SH-SY5Y (cell line): ENCODE measurements around the gene SNX2.
A peak's percentile ranks its signal among the peaks of the same experiment; 100 is the strongest.

ENCODE experiments used
- GATA2 ChIP-seq: IDR thresholded peaks from 2 replicates; pipeline ENCODE4 v1.6.1; 2011; ENCODE audit warnings: mild to moderate bottlenecking, low read depth, low read length
- GATA3 ChIP-seq: IDR thresholded peaks from 2 replicates; pipeline ENCODE4 v1.6.1; 2011; ENCODE audit warnings: low read depth, mild to moderate bottlenecking, low read length, moderate library complexity

SNX2 gene

DNA sequence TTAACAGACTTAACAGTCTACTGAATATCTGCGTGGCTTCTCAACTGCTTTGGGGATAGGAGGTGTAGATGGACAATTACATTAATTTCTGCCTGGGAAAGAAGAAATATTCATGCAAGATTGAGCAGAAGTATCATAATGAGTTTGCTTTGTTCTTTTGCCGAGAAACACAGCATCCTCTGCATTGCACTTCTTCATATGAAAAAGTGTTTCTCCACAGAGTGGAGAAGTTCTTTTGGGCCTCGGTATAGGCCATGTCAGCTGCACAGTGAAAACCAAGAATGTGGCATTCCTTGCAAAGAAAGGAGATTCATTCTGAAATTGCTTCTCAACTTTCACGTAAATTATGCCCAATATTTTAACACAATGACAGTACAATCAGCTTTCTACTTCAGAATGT is 17.6 kb upstream of the SNX2 start:
- TF ChIP-seq GATA2 (no peak), GATA3 (no peak)

DNA sequence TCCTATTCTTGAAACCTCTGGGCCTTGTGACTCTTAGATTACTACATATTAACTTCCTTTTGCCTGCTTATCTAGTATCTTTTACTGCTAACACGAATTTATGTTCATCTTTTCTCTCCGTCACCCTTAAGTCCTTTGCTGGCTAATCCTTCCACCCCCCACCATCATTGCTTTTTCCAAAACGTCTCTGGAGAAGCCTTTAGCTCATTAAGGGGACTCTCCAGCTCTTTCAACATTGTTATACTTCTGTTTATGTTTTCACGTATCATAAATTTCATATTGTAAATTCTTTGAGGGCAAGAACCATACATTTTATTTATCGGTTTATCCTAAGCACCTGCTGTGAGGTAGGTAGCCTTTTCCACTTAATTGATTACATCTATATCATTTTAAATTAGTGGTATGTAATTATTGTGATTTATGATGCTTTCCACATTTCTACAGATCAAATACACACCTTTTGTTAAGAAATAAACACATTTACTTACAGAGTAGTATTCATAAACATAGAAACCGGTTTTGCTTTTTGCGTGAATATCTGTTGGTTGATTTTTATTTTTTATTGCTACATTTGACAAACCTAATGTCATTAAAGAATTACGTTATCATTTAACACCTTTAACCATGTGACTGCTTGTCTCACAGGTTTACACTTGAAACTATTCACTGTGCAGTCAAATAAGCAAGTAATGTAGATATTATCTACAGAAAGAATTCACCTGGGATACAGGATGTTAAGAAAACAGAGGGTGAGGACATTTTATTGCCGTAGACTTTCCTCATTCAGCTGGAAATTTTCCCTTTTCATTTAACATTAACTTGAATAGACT is 15.4 kb upstream of the SNX2 start:
- TF ChIP-seq GATA3 (no peak), GATA2 (no peak)

DNA sequence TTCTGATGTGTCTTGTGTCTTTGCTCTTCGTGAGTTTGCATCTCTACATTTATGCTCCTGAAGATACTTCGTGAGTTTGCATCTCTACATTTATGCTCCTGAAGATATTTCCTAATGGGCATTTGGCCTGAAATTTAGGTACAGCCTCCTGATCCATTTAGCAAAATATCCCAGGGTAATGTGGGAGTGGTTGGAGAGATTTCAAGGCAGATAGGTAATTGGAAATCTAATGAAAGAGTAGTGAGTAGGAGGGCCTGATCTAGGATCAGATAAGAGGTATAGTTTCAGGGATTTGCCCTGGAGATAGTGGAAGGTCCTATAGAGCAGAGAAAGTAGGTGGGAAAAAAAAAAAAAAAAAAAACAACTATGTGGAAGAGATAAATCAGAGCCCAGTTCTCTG is 14.6 kb upstream of the SNX2 start:
- peak; percentile 43; the same call in 1 of the 2 replicates for TF ChIP-seq GATA3
- TF ChIP-seq GATA2 = peak; percentile 49; the same call in 1 of the 2 replicates

DNA sequence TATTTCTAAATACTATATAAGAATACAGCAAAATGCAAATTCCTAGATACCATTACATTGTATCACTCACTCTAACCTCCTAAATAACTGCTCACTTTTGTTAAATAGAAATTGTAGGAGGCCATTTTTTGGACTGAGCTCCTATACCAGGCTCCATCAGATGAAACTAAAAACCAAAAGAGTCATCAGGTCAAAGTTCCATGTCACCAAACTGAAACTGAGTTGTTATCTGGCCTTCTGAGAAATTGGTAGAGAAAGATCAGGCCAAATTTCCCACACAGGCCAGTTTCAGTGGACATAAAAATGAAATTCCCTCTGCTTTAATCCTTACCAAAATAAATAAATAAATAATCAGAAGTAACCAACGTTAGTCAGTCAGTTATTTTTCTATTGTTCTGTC is 13.8 kb upstream of the SNX2 start:
- TF ChIP-seq GATA3 (no peak), GATA2 (no peak)

DNA sequence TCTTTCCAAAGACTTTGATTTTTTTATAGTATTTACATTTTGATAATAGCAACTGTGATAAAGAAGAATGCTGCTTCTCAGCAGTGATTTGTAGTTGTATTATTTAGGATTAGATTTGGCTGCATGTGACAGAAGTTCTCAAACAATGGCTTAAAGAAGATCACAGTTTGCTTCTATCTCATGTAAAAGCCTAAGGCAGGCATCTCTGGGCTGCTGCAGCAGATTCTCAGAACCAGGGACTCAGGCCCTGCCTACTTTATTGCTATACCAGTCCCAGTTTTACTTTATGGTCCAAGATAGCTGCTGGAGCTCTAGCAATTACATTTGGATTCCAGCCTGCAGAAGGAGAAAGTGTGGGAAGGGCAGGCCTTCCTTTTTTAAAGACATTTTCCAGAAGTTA is 8.8 kb upstream of the SNX2 start:
- TF ChIP-seq GATA2 = no peak
- TF ChIP-seq GATA3 = no peak

DNA sequence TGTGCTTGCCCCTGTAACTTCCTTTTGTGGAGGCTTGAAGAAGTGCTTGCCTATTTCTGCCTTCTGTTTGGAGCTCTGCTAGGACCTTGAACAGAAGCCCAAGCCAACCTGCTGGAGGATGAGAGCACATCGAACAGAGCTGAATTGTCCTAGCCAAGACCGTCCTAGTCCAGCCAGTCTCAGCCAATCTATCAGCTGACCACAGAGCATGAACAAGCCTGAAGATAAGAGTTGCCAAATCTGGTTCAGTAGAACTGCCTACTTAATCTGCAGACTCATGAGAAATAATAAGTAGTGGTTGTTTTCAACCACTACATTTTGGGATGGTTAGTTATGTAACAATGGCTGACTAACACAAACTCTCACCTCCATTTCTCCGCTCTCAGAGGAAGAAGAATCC is 4.4 kb upstream of the SNX2 start:
- TF ChIP-seq GATA2 = no peak
- TF ChIP-seq GATA3 = no peak

DNA sequence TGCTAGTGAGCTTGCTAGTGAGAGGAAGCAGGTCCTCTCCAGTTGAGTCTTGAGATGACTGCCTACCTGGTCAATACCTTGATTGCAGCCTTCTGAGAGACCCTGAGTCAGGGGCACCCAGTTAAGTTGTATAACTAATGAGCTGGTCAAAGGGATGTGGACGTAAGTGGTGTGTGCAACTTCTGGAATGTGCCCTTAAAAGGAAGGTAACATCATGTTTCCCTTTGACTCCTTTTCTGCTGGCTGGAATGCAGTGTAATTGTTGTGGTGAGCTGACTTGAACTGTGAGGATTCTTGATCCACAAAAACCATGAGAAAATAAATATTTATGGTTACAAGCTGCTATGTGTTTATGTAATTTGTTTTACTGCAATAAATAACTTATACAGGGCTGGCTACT is 2.4 kb upstream of the SNX2 start:
- no peak for TF ChIP-seq GATA3
- no peak for TF ChIP-seq GATA2

DNA sequence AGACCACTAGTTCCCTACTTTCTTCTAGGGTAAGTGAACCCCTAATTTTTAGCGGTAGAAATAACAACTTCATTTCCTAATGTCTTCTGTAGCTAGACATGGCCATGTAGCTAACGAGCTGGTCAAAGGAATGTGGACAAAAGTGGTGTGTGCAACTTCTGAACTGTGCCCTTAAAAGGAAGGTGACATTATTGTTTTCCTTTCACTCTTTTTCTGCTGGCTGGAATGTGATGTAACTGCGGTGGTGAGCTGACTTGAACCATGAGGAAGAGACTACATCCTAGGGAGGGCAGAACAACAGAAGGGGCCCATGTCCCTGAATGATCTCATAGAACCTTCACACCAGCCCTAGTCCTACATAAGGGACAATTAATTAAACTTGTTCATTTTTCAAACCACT is 1.3 kb upstream of the SNX2 start:
- TF ChIP-seq GATA2 (no peak), GATA3 (no peak)

DNA sequence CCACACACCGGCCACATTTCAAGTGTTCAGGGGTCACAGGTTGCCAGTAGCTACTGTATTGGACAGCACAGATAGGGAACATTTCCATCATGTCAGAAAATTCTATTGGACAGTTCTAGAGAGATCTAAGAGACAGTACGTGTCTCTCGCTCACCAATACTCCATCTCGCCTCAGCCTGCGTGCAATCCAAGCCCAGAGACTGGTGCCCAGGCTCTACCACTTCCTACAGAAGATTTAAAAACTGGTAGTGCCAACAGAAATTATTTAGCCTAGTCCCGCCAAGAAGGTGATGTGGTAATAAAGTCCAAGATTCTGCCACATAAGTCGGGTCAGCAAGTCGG is 390 bp upstream of the SNX2 start:
- TF ChIP-seq GATA2 = no peak
- TF ChIP-seq GATA3 = no peak

DNA sequence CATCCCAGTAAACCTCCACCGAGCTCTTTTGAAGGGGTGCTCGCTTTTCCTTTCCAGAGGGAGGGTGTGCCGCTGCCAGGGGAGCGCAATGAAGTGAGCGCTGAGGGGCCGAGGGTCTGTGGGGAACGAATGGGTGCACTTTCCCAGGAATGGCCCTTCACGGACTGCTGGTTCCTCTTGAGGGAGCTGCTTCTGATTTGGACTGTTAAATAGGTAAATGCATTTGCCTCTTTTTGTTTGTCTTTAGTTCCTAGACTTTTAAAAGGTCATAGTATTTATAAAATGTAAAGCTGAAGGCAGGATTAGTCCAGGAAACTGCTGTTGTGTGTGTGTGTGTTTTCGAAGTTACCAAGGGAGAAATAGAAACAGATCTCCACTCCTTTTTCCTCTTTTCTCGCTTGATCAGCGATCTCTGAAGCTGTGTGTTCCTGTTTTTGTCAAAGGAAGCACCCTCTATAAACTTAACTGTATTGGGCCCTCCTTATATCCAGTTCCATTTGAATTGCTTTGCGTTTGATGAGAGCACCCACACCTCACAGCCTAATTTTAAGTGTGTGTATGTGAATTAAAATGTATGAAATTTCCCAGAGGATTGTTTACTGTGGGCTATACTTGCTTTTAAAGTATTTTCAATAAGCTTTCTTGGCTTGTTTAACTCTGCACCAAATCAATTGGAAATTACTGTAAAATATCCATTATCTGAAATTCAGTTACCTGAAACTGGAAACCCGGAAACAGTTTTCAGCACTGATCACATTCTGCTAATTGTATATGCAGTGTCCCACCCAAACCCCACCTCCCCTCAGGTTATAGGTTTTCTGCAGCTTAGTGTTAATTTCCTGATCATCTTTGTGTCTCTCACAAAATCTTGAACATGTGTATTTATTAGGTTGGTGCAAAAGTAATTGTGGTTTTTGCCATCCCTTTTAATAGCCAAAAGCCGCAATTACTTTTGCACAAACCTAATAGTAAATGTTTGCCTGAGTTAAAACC is 966 bp downstream of the SNX2 start:
- TF ChIP-seq GATA3 (no peak), GATA2 (no peak)

DNA sequence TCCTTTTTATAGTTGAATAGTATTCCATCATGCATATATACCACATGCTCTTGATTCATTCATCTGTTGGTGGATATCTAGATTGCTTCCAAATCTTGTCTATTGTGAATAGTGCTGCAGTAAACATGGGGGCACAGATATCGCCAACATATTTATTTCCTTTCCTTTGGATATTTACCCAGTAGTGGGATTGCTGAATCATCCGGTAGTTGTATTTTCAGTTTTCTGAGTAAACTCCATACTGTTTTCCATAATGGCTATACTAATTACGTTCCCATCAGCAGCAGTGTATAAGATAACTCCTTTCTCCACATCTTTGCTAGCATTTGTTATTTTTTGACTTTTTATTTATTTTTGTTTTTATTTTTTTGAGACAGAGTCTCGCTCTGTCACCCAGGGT is 3.3 kb downstream of the SNX2 start:
- TF ChIP-seq GATA3 (no peak), GATA2 (no peak)

DNA sequence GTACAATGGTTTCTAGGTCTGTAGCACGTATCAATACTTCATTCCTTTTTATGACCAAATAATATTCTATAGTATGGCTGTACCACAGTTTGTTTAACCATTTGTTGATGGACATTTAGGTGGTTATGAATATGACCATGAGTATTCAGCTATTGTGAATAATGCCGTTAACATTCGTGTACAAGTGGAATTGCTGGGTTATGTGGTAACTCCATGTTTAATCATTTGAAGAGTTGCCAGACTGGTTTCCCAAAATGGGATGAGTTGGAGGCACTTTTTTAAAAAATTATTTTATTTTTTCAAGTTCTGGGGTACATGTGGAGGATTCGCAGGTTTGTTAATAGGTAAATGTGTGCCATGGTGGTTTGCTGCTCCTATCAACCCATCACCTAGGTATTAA is 4.6 kb downstream of the SNX2 start:
- TF ChIP-seq GATA2 (no peak), GATA3 (no peak)

DNA sequence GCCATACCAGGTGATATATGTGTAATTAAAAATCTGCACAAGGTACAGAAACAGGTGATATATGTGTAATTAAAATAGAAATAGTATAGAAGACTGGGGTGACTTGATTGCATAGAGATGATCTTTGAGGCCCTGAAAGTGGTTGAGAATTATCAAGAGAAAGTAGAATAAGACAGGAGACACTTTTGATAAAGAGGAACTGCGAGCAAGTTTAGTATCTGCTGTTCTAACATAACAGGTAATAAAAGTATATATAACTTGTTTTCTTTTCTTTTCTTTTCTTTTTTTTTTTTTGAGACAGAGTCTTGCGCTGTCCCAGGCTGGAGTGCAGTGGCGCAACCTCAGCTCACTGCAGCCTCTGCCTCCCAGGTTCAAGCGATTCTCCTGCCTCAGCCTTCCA is 5.4 kb downstream of the SNX2 start:
- no peak for TF ChIP-seq GATA2
- no peak for TF ChIP-seq GATA3

DNA sequence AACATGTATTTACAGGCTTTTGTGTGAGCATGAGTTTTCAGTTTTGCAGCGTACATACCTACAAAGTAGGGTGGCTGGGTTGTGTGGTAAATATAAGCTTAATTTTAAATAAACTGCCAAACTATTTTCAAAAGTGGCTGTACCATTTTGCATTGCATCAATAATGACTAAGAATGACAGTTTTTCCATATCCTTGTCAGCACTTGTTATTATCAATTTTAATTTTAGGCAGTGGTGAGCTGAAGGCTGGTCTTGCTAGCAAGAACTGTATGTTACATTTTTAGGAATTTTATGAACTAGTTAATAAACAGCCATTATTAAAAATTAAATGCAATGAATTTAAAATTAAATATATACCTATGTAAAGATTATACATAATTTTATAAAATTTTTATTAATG is 6.6 kb downstream of the SNX2 start:
- no peak for TF ChIP-seq GATA3
- no peak for TF ChIP-seq GATA2

DNA sequence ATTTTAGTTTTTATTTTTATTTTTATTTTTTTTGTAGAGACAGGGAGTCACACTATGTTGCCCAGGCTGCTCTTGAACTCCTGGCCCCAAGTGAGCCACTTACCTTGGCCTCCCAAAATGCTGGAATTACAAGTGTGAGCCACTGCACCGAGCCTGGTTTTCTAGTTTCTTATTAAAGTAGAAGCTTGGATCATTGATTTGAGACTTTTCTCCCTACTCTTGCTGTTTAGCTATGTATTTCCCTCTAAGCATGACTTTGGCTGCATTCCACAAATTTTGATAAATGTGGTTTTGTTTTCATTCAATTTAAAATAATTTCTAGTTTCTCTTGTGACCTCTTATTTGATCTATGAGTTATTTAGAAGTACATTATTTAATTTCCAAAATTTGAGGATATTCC is 10.4 kb downstream of the SNX2 start:
- TF ChIP-seq GATA2 = no peak
- TF ChIP-seq GATA3 = no peak
